Measurements from ENCODE around the gene KIAA2012.

KIAA2012 gene

DNA sequence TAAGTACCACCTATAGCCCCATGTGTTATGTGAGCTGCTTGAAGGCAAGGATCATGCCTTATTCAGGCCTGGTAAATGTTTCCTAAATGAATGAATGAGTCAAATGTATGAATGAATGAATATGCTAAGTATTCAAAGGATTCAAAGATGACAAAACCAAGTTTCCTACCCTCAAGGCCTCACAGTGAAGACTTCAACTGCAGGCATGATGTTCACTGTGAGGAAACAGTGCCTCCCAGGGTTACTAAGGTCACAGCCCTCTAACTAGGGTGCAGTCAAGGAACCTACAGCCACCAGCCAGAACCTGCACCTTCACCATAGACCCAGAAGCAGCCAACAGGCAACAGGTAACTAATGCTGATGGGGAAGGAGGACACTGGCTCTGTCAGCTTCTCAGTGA lies 96.1 kb downstream of the KIAA2012 start:
- H2AFZ ChIP-seq (ENCODE audit: low read length): no peak overlapping the region
- no peak for TF ChIP-seq EZH2 (optimal IDR thresholded peaks at IDR 0.05; ENCODE audit: low read depth, low read length)
- no peak for TF ChIP-seq EZH2phosphoT487 (IDR thresholded peaks at IDR 0.05; ENCODE audit: low read length)

GRCh38 chr2:202169832-202170424 lies 96.9 kb downstream of the KIAA2012 start:
- H4K20me1 ChIP-seq (ENCODE audit: insufficient read depth, low read length): no peaks in the 10 kb centered on the region
- H3K4me3 ChIP-seq (ENCODE audit: low read length): no peak overlapping the region
- no peak for DNase-seq
- H3F3A ChIP-seq (ENCODE audit: insufficient read depth, low read length): no peaks in the 10 kb centered on the region
- no peaks in the 10 kb centered on the region for H3K79me2 ChIP-seq (ENCODE audit: low read length)
- no peak overlapping the region for H3K4me2 ChIP-seq (ENCODE audit: low read depth, low read length)
- no peak for TF ChIP-seq EZH2phosphoT487 (IDR thresholded peaks at IDR 0.05; ENCODE audit: low read length)
- no peak for TF ChIP-seq EZH2 (optimal IDR thresholded peaks at IDR 0.05; ENCODE audit: low read depth, low read length)
- TF ChIP-seq, protein P1, sequence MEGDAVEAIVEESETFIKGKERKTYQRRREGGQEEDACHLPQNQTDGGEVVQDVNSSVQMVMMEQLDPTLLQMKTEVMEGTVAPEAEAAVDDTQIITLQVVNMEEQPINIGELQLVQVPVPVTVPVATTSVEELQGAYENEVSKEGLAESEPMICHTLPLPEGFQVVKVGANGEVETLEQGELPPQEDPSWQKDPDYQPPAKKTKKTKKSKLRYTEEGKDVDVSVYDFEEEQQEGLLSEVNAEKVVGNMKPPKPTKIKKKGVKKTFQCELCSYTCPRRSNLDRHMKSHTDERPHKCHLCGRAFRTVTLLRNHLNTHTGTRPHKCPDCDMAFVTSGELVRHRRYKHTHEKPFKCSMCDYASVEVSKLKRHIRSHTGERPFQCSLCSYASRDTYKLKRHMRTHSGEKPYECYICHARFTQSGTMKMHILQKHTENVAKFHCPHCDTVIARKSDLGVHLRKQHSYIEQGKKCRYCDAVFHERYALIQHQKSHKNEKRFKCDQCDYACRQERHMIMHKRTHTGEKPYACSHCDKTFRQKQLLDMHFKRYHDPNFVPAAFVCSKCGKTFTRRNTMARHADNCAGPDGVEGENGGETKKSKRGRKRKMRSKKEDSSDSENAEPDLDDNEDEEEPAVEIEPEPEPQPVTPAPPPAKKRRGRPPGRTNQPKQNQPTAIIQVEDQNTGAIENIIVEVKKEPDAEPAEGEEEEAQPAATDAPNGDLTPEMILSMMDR (IDR thresholded peaks at IDR 0.05; ENCODE audit: low read length): no peak
- no peak overlapping the region for H3K27ac ChIP-seq (ENCODE audit: low read length)
- H3K4me1 ChIP-seq (ENCODE audit: low read length): peaks cover 9% of the 10 kb centered on the region
- no peak overlapping the region for H2AFZ ChIP-seq (ENCODE audit: low read length)
- H3K27me3 ChIP-seq (replicated peaks; ENCODE audit: insufficient read depth, low read length): no peaks in the 10 kb centered on the region
- H3K9ac ChIP-seq (ENCODE audit: low read length): no peak overlapping the region
- no peaks in the 10 kb centered on the region for H3K9me3 ChIP-seq (replicated peaks; ENCODE audit: insufficient read depth, low read length)
- H3K36me3 ChIP-seq (replicated peaks; ENCODE audit: insufficient read depth, low read length): no peaks in the 10 kb centered on the region
- H3K9me2 ChIP-seq (replicated peaks; ENCODE audit: insufficient read depth, low read length): no peaks in the 10 kb centered on the region

More for the DNA sequence above, 96.1 kb downstream of the KIAA2012 start:
- Histone ChIP-seq H3K4me2 (ENCODE audit: low read depth, low read length) (no peak overlapping the region), H3K4me1 (ENCODE audit: low read length) (peaks cover 9% of the 10 kb centered on the region), H3K36me3 (replicated peaks; ENCODE audit: insufficient read depth, low read length) (no peaks in the 10 kb centered on the region), H3F3A (ENCODE audit: insufficient read depth, low read length) (no peaks in the 10 kb centered on the region), H4K20me1 (ENCODE audit: insufficient read depth, low read length) (no peaks in the 10 kb centered on the region), H3K27me3 (replicated peaks; ENCODE audit: insufficient read depth, low read length) (no peaks in the 10 kb centered on the region), H3K9me3 (replicated peaks; ENCODE audit: insufficient read depth, low read length) (no peaks in the 10 kb centered on the region), H3K27ac (ENCODE audit: low read length) (no peak overlapping the region), H3K4me3 (ENCODE audit: low read length) (no peak overlapping the region), H3K79me2 (ENCODE audit: low read length) (no peaks in the 10 kb centered on the region), H3K9me2 (replicated peaks; ENCODE audit: insufficient read depth, low read length) (no peaks in the 10 kb centered on the region), H3K9ac (ENCODE audit: low read length) (no peak overlapping the region)
- DNase-seq: no peak

DNA sequence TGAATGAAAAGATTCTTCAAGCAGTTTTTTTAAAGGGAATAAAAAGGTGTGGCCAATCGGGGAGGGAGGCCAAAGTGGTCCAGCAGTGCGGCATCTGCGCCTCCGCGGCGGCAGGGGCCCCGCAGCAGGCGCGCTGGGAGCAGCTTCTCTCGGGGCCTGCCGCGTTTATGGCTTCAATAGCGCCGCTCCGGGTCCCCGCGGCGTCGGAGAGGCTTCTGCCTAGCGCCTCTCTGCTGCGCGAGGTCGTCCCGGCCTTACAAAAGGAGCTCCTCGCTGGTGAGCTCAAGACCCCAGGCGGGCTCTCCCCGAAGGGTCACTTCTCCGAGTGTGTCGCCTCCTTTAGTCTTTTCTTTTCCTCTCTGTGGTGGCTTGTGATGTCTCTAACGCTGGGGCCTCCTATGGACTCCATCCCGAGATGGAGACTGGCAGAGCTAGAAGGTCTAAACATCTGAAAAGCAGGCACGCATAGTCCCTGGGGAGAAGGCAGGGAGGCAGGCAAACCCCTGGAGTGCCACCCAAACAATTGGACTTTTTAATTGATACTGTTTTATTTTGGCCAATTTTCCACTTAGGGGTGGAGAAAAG lies 98.3 kb downstream of the KIAA2012 start:
- H3K4me3 ChIP-seq (ENCODE audit: low read length): no peak overlapping the region
- no peak overlapping the region for H3K4me2 ChIP-seq (ENCODE audit: low read depth, low read length)
- TF ChIP-seq, protein P1 (IDR thresholded peaks at IDR 0.05; ENCODE audit: low read length): no peak
- TF ChIP-seq EZH2phosphoT487 (IDR thresholded peaks at IDR 0.05; ENCODE audit: low read length) (no peak), EZH2 (optimal IDR thresholded peaks at IDR 0.05; ENCODE audit: low read depth, low read length) (no peak)
- no peak for DNase-seq
- no peak overlapping the region for H3K27ac ChIP-seq (ENCODE audit: low read length)
- no peak overlapping the region for H2AFZ ChIP-seq (ENCODE audit: low read length)
- no peaks in the 10 kb centered on the region for H3K36me3 ChIP-seq (replicated peaks; ENCODE audit: insufficient read depth, low read length)
- no peaks in the 10 kb centered on the region for H3F3A ChIP-seq (ENCODE audit: insufficient read depth, low read length)
- no peaks in the 10 kb centered on the region for H4K20me1 ChIP-seq (ENCODE audit: insufficient read depth, low read length)
- no peaks in the 10 kb centered on the region for H3K79me2 ChIP-seq (ENCODE audit: low read length)
- H3K9ac ChIP-seq (ENCODE audit: low read length): no peak overlapping the region
- no peaks in the 10 kb centered on the region for H3K27me3 ChIP-seq (replicated peaks; ENCODE audit: insufficient read depth, low read length)
- no peaks in the 10 kb centered on the region for H3K9me3 ChIP-seq (replicated peaks; ENCODE audit: insufficient read depth, low read length)
- peaks cover 9% of the 10 kb centered on the region for H3K4me1 ChIP-seq (ENCODE audit: low read length)
- no peaks in the 10 kb centered on the region for H3K9me2 ChIP-seq (replicated peaks; ENCODE audit: insufficient read depth, low read length)
